ENCODE results near the gene ADORA2B. TPM values are rescaled to one million over a fixed set of nuclear protein-coding genes. Genes with fewer than 3 reads are reported as not detected.

The ADORA2B gene
- total and polyA plus RNA-seq, 2 of the 4 experiments (the other 2 are of a cell fraction): 5.2 to 5.5 TPM

DNA sequence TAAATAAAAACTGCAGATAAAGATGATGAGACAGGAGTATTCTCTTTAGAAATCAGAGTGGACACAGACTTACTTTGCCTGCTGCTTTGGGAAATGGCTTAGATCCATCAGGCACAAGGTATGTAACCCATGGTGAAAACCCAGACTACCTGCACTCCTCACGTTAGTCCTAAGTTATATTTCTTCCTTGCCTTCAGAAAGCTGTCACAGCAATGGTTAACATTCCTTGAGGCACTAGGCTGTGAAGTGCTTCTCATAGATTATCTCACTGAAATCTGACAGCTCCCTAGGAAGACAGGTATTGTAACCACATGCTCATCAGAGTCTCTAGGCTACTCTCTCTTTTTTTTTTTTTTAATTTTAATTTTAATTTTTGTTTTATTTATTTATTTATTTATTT is 33.7 kb downstream of the ADORA2B start:
- TF ChIP-seq, protein P1, sequence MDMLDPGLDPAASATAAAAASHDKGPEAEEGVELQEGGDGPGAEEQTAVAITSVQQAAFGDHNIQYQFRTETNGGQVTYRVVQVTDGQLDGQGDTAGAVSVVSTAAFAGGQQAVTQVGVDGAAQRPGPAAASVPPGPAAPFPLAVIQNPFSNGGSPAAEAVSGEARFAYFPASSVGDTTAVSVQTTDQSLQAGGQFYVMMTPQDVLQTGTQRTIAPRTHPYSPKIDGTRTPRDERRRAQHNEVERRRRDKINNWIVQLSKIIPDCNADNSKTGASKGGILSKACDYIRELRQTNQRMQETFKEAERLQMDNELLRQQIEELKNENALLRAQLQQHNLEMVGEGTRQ (IDR thresholded peaks at IDR 0.05; ENCODE audit: low read depth, low read length): no peak
- no peak for TF ChIP-seq MXI1 (IDR thresholded peaks at IDR 0.05; ENCODE audit: borderline replicate concordance, low read depth, low read length)
- TF ChIP-seq, protein P2, sequence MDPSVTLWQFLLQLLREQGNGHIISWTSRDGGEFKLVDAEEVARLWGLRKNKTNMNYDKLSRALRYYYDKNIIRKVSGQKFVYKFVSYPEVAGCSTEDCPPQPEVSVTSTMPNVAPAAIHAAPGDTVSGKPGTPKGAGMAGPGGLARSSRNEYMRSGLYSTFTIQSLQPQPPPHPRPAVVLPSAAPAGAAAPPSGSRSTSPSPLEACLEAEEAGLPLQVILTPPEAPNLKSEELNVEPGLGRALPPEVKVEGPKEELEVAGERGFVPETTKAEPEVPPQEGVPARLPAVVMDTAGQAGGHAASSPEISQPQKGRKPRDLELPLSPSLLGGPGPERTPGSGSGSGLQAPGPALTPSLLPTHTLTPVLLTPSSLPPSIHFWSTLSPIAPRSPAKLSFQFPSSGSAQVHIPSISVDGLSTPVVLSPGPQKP (IDR thresholded peaks at IDR 0.05; ENCODE audit: borderline replicate concordance, low read depth, low read length): no peak
- TF ChIP-seq CEBPB (IDR thresholded peaks at IDR 0.05; ENCODE audit: low read depth, low read length): no peak
- no peak for TF ChIP-seq POLR2A (IDR thresholded peaks at IDR 0.05; ENCODE audit: low read depth, low read length)
- TF ChIP-seq, protein P3, sequence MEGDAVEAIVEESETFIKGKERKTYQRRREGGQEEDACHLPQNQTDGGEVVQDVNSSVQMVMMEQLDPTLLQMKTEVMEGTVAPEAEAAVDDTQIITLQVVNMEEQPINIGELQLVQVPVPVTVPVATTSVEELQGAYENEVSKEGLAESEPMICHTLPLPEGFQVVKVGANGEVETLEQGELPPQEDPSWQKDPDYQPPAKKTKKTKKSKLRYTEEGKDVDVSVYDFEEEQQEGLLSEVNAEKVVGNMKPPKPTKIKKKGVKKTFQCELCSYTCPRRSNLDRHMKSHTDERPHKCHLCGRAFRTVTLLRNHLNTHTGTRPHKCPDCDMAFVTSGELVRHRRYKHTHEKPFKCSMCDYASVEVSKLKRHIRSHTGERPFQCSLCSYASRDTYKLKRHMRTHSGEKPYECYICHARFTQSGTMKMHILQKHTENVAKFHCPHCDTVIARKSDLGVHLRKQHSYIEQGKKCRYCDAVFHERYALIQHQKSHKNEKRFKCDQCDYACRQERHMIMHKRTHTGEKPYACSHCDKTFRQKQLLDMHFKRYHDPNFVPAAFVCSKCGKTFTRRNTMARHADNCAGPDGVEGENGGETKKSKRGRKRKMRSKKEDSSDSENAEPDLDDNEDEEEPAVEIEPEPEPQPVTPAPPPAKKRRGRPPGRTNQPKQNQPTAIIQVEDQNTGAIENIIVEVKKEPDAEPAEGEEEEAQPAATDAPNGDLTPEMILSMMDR (conservative IDR thresholded peaks at IDR 0.05; ENCODE audit: low read depth, low read length): no peak
- no peak for TF ChIP-seq FOS (IDR thresholded peaks at IDR 0.05; ENCODE audit: low read depth, low read length)
- no peak for TF ChIP-seq CHD1 (IDR thresholded peaks at IDR 0.05; ENCODE audit: low read depth, low read length)
- TF ChIP-seq RCOR1 (IDR thresholded peaks at IDR 0.05; ENCODE audit: insufficient replicate concordance, low read length): no peak
- no peak for TF ChIP-seq MAFK (IDR thresholded peaks at IDR 0.05; ENCODE audit: low read depth, low read length)
- TF ChIP-seq RFX5 (IDR thresholded peaks at IDR 0.05; ENCODE audit: low read depth, low read length): no peak
- no peak for TF ChIP-seq BHLHE40 (IDR thresholded peaks at IDR 0.05; ENCODE audit: low read depth, low read length)
- TF ChIP-seq MAZ (IDR thresholded peaks at IDR 0.05; ENCODE audit: borderline replicate concordance, low read depth, low read length): no peak
- no peak for TF ChIP-seq SMC3 (IDR thresholded peaks at IDR 0.05; ENCODE audit: low read depth, low read length)
- no peak for TF ChIP-seq NFE2L2 (IDR thresholded peaks at IDR 0.05; ENCODE audit: low read depth, low read length)
- TF ChIP-seq RAD21 (IDR thresholded peaks at IDR 0.05; ENCODE audit: low read length): no peak
- H3K23ac ChIP-seq (ENCODE audit: low read depth, low read length): no peak overlapping the region
- no peak overlapping the region for H2BK120ac ChIP-seq (ENCODE audit: low read depth, low read length)
- H3K4me3 ChIP-seq (ENCODE audit: insufficient read depth, low read depth, low read length): no peak overlapping the region
- no peak overlapping the region for H2BK5ac ChIP-seq (ENCODE audit: low read depth, low read length, poor library complexity, severe bottlenecking)
- no peak overlapping the region for H3K18ac ChIP-seq (ENCODE audit: low read depth, low read length)
- WGBS, 2 experiments (ENCODE audit: extremely low coverage in 2 of 2, insufficient read length in 1 of 2): no CpG with 5 or more reads among the region's 1 CpG
- no peak overlapping the region for H2BK20ac ChIP-seq (ENCODE audit: low read depth, low read length)
- no peaks in the 10 kb centered on the region for H3K9me3 ChIP-seq (ENCODE audit: control insufficient read depth, insufficient read depth, low read length)
- H2AFZ ChIP-seq (replicated peaks; ENCODE audit: low read length, poor library complexity): no peak overlapping the region
- no peaks in the 10 kb centered on the region for H3K27me3 ChIP-seq (ENCODE audit: control insufficient read depth, insufficient read depth, low read length)
- BruUV-seq (replicated peaks): no TSS peak
- H3K9ac ChIP-seq (ENCODE audit: low read depth, low read length): no peak overlapping the region
- no peak overlapping the region for H3K27ac ChIP-seq (ENCODE audit: insufficient read depth, low read length)
- dilution Hi-C loops (cut with HindIII; ENCODE audit: low sequenced_read_pairs, unreplicated experiment): no loop called here
- ChIA-PET POLR2A (ENCODE audit: unreplicated experiment) (no interaction called here), CTCF (interaction anchor here (1.3 kb wide), 1 partner anchor 34 kb away, joined by 3 read pairs; the partner anchor contains the start of gene ADORA2B)
- no peak overlapping the region for H2BK15ac ChIP-seq (ENCODE audit: low read depth, low read length)
- no peak overlapping the region for H3K4ac ChIP-seq (ENCODE audit: low read depth, low read length)
- H4K20me1 ChIP-seq (ENCODE audit: insufficient read depth, low read length): no peaks in the 10 kb centered on the region
- peaks cover 2% of the 10 kb centered on the region for H3K4me1 ChIP-seq (ENCODE audit: control insufficient read depth, insufficient read depth, low read length)
- ATAC-seq (ENCODE audit: low read depth): no peak
- intact Hi-C loops (cut with micrococcal nuclease): no loop called here
- H3K14ac ChIP-seq (replicated peaks; ENCODE audit: low read depth, low read length): no peak overlapping the region
- no peak overlapping the region for H4K5ac ChIP-seq (ENCODE audit: low read depth, low read length)
- no peak for DNase-seq
- no peak overlapping the region for H2AK9ac ChIP-seq (replicated peaks; ENCODE audit: low read depth, low read length, poor library complexity)
- H3K79me1 ChIP-seq (ENCODE audit: low read depth in 1 of 2, low read length in 2 of 2): peaks cover 7 to 29% of the 10 kb centered on the region in 2 experiments; a peak in 3 of 4 replicates
- no peak overlapping the region for H3K4me2 ChIP-seq (ENCODE audit: low read depth, low read length)
- no peak overlapping the region for H4K91ac ChIP-seq (ENCODE audit: insufficient read depth, low read depth, low read length)
- no peak overlapping the region for H4K8ac ChIP-seq (ENCODE audit: low read depth in 2 of 2, low read length in 2 of 2)
- in situ Hi-C loops (cut with MboI; ENCODE audit: low sequenced_read_pairs): no loop called here
- peaks cover 16% of the 10 kb centered on the region for H3K36me3 ChIP-seq (ENCODE audit: control insufficient read depth, insufficient read depth, low read length)
- peaks cover 10% of the 10 kb centered on the region; the same call in 1 of the 2 replicates for H3K9me1 ChIP-seq (ENCODE audit: insufficient read depth, low read length)
- no peak overlapping the region for H2AK5ac ChIP-seq (ENCODE audit: low read depth, low read length)
- no peak overlapping the region for H3K56ac ChIP-seq (ENCODE audit: extremely low read depth, insufficient read depth, low read length)

Measured in IMR-90 (cell line).